Raji (cell line): ENCODE results near the gene PRKCA.

Experiments
- POLR2A ChIP-seq: IDR thresholded peaks from 2 replicates; pipeline ENCODE4 v1.6.1; 2011; ENCODE audit warnings: low read depth, low read length, control low read depth; ENCODE audit not compliant: insufficient read depth

PRKCA gene

DNA sequence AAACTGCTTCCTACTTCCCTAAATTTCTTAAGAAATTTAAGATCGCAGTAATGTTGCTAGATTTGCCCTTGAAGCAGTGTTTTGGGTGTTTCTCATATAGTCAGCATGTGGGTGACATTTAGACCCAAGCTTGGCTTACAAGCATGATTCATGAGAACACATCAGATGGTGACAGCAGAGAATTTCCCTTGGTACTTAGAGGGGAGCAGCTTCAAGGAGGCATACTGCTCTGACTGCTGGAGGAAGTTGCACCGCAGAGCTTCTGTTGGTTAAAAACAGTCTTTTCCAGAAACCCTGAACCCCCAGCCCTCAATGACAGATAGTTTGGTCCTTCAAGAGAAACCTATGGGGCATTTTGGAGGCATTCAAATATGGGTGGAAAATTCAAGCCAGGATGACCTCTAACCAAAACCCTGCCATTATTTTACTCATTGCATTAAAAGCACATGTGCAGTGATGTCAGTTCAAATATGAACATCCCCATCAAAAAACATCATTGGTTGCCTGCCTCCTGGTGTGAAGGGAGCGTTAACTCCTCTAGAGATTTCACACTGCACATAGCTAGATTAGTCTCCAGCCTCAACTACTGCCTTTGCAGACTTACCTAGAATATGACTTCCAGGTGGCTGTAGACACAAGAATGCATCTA lies 331.0 kb downstream of the PRKCA start:
- no peak for TF ChIP-seq POLR2A

DNA sequence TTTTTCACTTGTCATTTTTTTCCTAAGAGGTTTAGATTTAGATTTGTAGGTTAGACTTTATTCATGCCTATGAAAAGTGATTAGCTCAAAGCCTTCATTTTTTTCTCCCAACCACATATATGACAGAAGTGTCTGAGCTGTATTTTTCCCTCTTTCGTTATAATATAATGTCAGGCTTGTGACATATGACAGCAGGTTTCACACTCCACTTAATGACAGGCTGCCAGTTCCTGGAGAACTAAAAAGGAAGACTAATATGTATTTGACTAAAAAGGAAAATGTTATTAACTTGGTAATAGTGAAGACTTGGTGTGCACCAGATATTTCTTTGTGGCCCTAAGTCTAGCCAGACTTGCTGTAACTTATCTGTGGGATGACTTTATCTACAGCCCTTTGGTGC lies 331.8 kb downstream of the PRKCA start:
- TF ChIP-seq POLR2A, result no peak

DNA sequence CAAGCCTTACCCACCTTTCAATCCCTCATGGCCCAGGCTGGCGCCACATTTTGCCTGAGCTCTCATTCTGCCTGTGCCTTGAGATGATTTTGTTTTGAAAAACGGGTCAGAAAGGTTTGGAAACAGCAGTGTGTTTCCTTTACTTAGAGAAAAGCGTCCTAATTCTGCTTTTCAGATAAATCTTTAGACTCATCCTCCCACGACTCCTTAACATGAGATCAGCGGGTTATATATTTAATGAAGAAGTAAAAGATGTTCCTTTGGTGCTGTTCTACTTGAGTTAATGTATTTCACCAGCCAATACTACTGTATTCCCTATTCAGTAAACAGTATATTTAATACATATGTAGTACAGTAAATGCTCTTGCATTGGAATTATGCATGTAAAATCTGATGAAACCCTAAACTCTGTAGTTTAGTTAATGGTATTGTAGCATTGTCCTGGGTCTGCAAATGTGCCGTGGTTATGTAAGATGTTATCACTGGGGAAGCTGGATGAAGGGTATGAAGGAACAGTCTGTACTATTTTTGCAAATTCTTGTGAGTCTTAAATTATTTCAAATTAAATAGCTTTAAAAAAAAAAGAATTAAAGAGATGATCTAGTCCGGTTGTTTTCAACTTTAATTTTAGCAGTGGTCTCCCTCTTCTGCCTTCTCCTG lies 333.1 kb downstream of the PRKCA start:
- no peak for TF ChIP-seq POLR2A

DNA sequence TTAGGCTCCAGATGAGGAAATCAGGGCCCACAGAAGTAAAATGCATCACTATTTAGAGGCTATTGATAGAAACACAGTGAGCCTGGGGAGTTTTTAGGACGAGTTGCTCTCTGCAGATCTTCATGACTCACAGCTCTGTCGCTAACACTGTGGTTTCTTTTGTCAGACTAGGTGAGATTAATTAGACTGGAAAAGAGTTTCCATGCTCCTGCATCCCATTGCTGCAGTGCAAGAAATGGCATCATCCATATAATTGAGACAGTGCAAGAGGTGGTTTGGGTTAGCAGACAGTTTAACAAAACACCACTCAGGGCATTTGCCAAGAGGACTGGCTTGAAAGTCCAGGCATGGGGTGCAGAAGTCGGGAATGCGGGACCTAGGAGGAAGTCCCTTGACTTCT lies 333.7 kb downstream of the PRKCA start:
- TF ChIP-seq POLR2A, result no peak

DNA sequence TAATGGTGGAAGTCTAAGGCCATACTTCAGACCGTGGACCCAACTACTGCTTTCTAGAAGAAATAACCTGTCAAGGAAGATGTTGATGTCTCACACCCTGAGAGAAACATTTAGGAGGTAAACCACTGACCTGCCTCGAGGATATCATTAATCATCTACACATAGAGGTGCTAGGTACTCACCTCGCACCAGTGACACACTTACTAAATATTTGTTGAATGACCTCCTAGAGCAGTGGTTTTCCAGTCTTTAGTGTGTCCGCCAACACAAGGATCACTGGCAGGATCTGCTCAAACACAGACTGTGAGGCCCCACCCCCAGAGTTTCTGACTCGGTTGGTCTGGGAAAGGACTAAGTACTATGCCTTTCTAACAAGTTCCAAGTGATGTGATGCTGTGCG lies 335.1 kb downstream of the PRKCA start:
- TF ChIP-seq POLR2A, result no peak

DNA sequence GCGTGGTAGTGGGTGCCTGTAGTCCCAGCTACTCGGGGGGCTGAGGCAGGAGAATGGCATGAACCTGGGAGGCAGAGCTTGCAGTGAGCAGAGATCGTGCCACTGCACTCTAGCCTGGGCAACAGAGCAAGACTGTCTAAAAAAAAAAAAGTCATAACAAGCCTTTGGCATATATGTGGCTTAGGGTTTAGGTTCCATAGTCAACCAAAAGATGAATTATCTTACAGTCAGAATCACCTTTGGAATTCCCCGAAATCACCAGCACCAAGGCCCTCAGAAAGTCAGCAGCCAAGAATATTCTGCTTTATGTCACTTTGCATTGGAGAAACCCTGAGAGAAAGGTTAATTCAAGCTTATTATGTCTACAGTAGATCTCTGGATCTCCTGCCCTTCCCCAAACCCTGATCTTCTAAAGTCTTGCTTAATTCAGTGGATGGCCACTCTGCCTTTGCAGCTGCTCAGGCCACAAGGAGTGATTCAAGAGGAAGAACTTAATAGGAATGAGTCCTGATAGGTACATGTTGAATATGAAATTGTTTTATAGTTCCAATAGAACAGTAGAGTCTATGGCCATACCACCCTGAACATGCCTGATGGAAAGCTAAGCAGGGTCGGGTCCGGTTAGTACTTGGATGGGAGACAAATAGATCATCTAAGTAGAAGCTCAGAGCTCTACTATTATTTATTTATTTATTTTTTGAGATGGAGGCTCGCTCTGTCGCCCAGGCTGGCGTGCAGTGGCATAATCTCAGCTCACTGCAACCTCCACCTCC lies 336.5 kb downstream of the PRKCA start:
- no peak for TF ChIP-seq POLR2A

DNA sequence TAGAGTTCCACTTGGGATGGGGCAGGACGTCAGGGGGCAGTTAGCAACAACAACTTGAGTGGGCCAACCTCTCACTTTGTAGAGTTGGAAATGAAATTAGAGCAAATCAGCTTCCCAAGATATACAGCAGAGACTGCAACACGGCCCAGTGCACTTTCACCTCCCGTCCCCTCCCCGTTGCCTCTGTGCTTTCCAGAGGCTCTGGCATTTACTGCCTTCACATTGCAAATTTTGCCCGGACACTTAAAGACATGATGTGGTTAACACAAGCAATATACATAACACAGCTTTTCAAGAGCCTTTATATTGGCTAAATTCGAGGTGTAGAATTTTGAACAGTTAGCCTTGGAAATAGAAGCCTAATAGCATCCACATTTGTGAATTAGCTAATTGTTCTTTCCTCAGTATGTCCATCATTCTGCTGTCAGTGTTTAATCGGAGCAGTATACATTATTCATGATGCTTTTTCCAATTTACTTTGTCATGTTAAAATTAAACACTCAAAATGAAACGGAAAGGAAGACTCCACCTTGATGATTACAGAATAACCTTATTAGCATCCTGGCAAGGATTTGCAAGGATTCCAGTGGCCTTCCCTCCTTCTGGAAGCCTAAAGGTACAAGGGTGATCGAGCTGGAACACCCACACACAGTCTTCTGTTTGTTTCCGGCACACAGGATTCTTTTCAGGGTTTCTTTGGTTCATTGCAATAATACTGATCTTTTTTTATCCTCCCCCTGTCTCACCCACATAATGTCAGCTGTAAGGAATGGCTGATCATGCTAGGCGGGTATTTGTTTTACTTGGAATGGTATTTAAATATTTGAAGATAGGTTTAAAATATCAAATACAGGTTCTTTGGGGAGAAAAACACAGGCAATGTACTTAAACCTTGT lies 341.6 kb downstream of the PRKCA start:
- no peak for TF ChIP-seq POLR2A

DNA sequence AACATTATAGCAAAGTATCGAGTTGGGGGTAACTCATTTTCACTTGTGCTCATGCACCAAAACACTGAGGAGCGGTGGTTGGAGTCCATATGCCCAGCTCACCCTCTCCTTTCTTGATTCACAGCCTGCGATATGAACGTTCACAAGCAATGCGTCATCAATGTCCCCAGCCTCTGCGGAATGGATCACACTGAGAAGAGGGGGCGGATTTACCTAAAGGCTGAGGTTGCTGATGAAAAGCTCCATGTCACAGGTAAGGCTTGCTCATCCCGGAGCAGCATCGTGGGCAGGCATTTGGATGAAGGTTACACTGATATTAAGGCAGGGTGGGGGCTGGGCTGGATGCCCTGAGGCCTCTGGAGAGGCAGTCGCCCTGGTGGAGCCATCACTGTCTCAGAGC lies 342.8 kb downstream of the PRKCA start:
- no peak for TF ChIP-seq POLR2A

DNA sequence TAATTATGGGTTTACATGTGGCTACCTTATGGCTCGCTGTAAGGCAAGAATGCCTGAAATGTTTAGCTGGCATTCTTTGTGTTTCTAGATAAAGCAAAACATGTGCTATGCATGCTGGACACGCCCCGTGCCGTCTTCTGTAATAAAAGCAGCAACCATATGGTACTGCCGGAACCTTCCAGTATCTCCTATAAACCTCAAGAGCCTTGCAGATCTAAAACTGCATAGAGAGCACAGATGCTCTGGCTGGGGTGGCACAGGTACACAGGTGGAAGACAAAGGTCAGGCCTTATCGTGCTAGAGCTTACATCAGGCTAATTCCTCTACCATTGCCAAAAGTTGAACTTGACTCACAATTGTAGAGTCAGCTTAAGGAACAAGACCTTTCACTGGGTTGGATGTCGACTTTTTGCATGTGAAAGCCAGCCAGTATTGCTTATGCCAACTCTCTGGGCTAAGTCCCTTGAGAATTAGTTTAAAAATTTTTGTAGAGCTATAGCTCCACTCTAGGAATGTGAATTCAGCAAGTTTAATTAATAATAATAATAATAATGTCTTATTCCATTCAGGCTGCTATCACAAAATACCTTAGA lies 345.1 kb downstream of the PRKCA start:
- TF ChIP-seq POLR2A, result no peak

DNA sequence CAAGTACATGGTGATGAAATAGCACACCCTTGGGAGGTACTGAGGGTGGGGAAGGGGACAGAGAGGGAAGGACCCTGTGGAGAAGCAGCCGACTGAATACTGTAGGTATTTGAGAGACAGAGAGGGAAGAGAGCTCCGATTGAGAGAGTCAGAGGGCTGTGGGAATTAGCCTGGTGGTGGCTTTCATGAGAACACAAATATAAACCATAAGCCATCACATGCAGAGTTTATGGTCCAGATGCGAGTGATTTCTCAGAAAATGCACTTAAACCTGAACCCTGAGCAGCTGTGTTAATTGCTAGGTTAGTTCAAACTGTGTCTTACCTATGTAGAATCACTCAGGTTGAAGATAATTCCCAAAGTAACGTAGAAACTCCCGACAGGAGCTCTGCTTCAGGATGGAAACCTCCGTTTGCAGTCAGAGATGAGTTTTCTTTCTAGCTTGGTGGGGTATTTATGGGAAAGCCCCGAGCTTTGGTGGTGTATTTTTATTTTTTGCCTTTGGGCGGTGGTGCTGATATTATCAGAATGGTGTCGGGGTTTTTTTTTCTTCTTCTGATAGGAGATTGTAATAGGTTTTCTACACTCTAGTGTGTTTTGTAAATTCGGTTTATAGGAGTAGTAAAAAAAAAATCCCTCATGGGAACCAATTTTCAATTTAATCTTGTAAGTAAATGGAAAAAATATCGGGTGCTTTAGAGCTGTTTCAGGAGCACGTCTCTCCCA lies 347.6 kb downstream of the PRKCA start:
- TF ChIP-seq POLR2A, result no peak

DNA sequence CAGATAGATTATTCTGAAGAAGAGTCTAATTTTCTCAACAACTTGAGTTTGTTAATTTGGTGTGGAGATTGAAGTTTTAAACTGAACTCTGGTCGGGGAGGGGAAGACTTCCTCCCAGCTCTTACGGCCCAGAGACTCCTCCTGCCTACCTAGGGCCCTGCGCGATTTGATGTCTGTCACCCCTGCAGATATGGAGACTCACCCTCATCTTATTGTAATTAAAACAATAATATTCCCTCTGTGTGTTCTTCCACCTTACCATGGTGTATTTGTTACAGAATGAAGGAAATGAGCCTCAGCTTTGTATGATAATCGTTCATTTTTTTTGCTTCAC lies 348.1 kb downstream of the PRKCA start:
- no peak for TF ChIP-seq POLR2A

DNA sequence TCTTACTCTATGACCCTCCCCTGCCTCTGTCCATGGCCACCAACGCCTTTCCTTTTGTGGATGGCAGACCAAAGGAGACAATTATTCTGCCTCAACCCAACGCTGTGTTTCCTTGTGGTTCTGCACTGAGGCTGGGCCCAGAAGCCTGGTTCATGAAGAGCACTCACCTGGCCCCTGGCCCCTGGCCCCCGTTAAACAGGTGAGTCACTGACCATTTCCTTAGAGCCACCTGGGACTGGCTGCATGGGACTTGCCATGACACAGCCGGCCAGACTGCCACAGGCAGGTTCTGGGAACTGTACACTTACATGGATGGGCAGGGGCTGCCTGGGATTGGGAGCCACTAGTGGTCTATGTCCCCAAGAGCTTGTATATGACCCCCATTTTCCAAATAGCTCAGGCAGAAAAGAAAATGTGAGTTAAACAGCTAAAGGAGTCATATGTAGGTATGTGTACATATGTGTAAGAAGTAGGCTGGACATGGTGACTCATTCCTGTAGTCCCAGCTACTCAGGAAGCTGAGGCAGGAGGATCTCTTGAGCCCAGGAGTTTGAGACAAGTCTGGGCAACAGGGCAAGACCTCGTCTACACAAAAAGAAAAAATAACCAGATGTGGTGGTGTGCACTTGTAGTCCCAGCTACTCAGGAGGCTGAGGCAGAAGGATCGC lies 350.6 kb downstream of the PRKCA start:
- TF ChIP-seq POLR2A, result no peak

DNA sequence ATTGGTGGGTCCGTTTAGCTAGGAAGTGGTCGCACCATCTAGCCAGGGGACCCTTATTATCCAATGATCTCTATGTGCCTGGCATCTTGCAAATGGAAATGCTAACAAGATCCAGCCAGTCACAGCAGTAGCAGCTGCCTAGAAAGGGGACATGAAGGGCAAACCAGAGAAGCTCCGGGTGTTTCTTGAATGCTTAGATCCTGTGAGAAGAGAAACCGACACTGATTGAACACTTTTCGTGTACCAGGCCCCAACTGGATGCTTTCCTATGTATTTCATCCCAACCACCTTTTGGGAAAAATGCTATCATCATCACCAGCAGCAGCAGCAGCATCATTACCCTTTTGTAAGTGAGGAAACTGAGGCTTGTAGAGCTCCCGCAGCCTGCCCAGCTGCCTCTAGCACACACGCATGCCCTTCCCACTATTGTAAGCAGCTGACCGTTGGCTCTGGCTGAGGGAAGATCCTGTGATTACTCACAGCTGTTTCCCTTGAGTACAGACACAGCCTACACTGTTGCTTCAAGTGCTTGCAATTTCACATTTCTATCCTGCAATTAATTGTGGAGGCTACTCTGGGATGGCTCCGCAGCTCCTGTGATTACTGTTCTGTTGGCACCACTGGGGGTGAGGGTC lies 351.8 kb downstream of the PRKCA start:
- TF ChIP-seq POLR2A, result no peak
